ENCODE measurements around the gene HYAL2.
A peak's percentile ranks its signal among the peaks of the same experiment; 100 is the strongest.

HYAL2 gene

DNA sequence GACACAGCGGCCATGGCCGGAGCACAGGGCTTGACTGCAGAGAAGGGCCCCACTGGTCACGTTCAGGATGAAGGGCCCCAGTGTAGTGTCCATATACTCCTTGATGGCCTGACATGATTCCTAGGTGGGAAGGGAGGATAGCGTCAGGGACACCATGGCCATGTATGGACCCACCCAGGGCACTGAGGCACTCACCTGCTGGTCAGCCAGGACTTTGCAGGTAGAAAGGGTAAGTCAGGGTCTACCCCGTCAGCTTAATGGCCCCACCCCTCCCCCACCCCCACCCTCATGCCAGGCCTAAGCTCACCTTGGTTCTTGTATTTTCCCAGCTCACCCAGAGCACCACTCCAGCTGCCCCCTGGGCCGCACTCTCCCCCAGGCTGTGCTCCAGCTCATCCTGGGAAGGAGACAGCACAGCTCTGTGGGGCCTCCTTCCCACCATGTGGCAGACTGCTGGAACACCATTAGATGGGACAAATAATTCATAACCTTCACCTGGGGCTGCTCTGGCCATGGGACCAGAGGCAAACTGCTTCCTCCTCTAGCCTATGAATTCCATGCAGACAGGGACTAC lies 21.8 kb downstream of the HYAL2 start:
- no peak overlapping the region for H2AFZ ChIP-seq (ENCODE audit: low read length)
- H3K4me3 ChIP-seq (ENCODE audit: low read length in 2 of 2): no peak overlapping the region
- H3K14ac ChIP-seq (ENCODE audit: low read length): no peak overlapping the region
- no CpG with 5 or more reads among the region's 6 CpGs for WGBS, 2 donors (ENCODE audit: extremely low coverage in 2 of 2, insufficient read length in 2 of 2, insufficient replicate concordance in 1 of 2)
- H3K36me3 ChIP-seq (replicated peaks in 1 of 2; ENCODE audit: control insufficient read depth in 2 of 2, insufficient read depth in 2 of 2, low read length in 2 of 2): no peaks in the 10 kb centered on the region
- no peak overlapping the region for H3K4ac ChIP-seq (ENCODE audit: low read length)
- H2AK5ac ChIP-seq (ENCODE audit: low read depth, low read length): peak overlapping the region; percentile 40
- H4K91ac ChIP-seq (ENCODE audit: low read depth, low read length, poor library complexity): no peak overlapping the region
- H2BK5ac ChIP-seq (ENCODE audit: low read length): no peak overlapping the region
- H3K23ac ChIP-seq (ENCODE audit: low read depth, low read length, poor library complexity): no peak overlapping the region
- no peak overlapping the region for H4K8ac ChIP-seq (ENCODE audit: low read depth, low read length)
- no peaks in the 10 kb centered on the region for H3K79me1 ChIP-seq (ENCODE audit: low read depth, low read length)
- DNase-seq (ENCODE audit: low spot score): no peak
- no peak overlapping the region for H3K9ac ChIP-seq (ENCODE audit: low read depth, low read length, poor library complexity)
- no peak overlapping the region for H3K4me2 ChIP-seq (ENCODE audit: insufficient read depth, low read length, poor library complexity, severe bottlenecking)
- H3K27ac ChIP-seq (replicated peaks; ENCODE audit: low read length): no peak overlapping the region
- H2BK15ac ChIP-seq (ENCODE audit: low read length): no peak overlapping the region
- peak overlapping the region; percentile 0 for H3K18ac ChIP-seq (ENCODE audit: low read length)
- H2BK12ac ChIP-seq (ENCODE audit: low read length): no peak overlapping the region
- no peaks in the 10 kb centered on the region for H3K27me3 ChIP-seq (ENCODE audit: control insufficient read depth in 3 of 3, insufficient read depth in 3 of 3, low read depth in 1 of 3, low read length in 3 of 3)
- peaks cover 12 to 14% of the 10 kb centered on the region in 2 donors for H3K4me1 ChIP-seq (ENCODE audit: control insufficient read depth in 2 of 2, insufficient read depth in 1 of 2, low read depth in 1 of 2, low read length in 2 of 2)
- no peaks in the 10 kb centered on the region for H3K9me3 ChIP-seq (replicated peaks in 1 of 2; ENCODE audit: control insufficient read depth in 2 of 2, insufficient read depth in 1 of 2, low read depth in 1 of 2, low read length in 2 of 2)
- no peak overlapping the region for H2BK120ac ChIP-seq (ENCODE audit: low read depth, low read length)

DNA sequence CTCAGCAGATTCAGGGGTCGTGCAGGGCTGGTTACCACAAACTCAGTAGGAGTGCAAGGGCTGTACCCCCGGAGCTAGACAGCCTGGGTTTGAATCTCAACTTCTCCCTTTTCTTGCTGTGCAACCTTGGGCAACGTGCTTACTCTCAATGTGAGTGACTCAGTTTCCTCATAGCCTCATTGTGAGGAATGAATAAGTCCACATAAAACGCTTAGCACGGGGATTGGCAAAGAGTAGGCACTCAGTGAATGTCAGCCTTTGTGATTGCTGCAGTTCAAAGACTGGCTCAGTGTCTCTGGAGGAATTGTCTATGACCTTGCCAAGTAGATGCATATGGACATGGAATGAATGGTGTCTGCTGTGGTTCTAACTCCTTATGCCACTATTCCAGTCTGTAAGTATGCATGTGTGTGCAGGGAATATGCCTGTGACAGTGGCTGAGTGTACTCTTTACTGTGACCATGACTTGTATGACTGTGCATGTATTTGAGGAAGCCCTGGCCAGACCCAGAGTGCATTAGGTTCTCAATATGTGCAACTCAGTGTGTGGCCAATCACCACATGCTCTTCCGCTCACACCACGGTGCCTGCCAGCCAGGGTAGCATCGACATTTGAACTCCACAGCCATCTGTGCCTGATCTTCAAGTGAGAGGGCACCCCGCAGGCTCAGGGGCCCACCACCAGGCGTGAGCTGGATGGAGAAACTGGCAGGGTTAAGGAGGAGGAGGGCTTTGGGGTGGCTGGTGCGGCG lies 22.4 kb downstream of the HYAL2 start:
- Histone ChIP-seq H2AK5ac (ENCODE audit: low read depth, low read length) (peak overlapping the region; percentile 40), H2BK5ac (ENCODE audit: low read length) (no peak overlapping the region), H2AFZ (ENCODE audit: low read length) (peak overlapping the region; percentile 86), H3K18ac (ENCODE audit: low read length) (peak overlapping the region; percentile 0), H4K8ac (ENCODE audit: low read depth, low read length) (no peak overlapping the region), H3K4me1 (ENCODE audit: control insufficient read depth in 2 of 2, insufficient read depth in 1 of 2, low read depth in 1 of 2, low read length in 2 of 2) (peaks cover 12 to 14% of the 10 kb centered on the region in 2 donors), H3K4me2 (ENCODE audit: insufficient read depth, low read length, poor library complexity, severe bottlenecking) (peak overlapping the region; percentile 48), H3K4me3 (ENCODE audit: low read length in 2 of 2) (peak overlapping the region; percentile 70 to 82), H3K9ac (ENCODE audit: low read depth, low read length, poor library complexity) (no peak overlapping the region), H3K23ac (ENCODE audit: low read depth, low read length, poor library complexity) (no peak overlapping the region), H3K27ac (replicated peaks; ENCODE audit: low read length) (no peak overlapping the region), H2BK12ac (ENCODE audit: low read length) (no peak overlapping the region), H3K27me3 (ENCODE audit: control insufficient read depth in 3 of 3, insufficient read depth in 3 of 3, low read depth in 1 of 3, low read length in 3 of 3) (no peaks in the 10 kb centered on the region), H3K4ac (ENCODE audit: low read length) (no peak overlapping the region), H2BK15ac (ENCODE audit: low read length) (no peak overlapping the region), H2BK120ac (ENCODE audit: low read depth, low read length) (no peak overlapping the region), H3K79me1 (ENCODE audit: low read depth, low read length) (no peaks in the 10 kb centered on the region), H3K9me3 (replicated peaks in 1 of 2; ENCODE audit: control insufficient read depth in 2 of 2, insufficient read depth in 1 of 2, low read depth in 1 of 2, low read length in 2 of 2) (no peaks in the 10 kb centered on the region), H3K14ac (ENCODE audit: low read length) (no peak overlapping the region), H4K91ac (ENCODE audit: low read depth, low read length, poor library complexity) (no peak overlapping the region), H3K36me3 (replicated peaks in 1 of 2; ENCODE audit: control insufficient read depth in 2 of 2, insufficient read depth in 2 of 2, low read length in 2 of 2) (no peaks in the 10 kb centered on the region)
- DNase-seq (ENCODE audit: low spot score): no peak
- no CpG with 5 or more reads among the region's 12 CpGs for WGBS, 2 donors (ENCODE audit: extremely low coverage in 2 of 2, insufficient read length in 2 of 2, insufficient replicate concordance in 1 of 2)

DNA sequence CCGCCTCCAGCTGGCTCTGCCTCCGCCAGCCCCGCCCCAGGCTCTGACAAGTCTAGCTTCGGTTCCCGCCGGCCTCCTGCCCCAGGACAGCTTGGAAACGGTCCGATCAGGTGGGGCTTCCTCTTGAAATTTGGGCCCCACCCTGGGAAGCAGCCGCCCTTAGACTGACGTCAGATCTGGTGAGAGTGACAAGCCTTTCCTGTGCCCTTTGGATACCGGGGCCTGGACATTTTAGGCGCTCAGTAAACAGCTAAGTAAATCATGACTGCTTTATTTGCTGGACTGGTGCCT lies 23.0 kb downstream of the HYAL2 start:
- no peak for DNase-seq (ENCODE audit: low spot score)
- H2AK5ac ChIP-seq (ENCODE audit: low read depth, low read length): no peak overlapping the region

DNA sequence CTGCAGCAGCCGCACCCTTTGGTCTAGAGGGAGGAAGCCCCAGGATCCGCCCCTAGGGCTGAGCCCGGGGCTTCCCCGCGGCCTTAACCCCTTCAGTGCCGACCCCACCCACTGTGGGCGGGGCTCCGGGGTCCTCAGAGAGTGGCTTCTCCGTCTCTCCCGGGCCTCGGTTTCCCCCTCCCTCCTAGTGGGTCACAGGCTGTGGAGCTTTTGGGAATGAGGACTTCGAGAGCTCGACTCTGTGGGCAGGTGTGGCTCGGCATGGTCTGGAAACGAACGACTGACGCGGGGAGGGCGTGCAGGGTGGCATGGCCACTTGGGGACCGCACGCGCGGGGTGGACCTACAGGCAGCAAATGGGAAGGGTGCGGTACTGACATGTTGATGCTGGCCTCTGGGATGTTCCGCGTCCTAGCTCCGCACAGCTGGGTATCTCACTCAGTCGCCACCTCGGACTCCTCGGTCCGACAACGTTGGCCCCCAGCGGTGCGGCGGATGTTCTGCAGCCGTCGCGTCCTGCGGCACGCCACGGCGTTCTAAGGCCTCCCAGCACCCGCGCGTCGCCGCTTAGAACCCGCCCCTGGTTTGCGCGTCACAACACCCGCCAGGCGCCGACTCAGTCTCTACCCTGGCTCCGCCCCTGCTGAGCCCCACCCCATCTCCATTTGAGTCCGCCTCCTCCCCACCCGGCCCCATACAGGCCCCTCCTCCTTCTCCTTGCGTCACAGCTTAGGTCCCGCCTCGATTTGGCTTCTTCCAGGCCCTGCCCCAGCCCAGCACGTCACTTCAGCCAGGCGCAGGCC lies 23.5 kb downstream of the HYAL2 start, which contains the start of the genes HYAL3 and NAA80:
Gene HYAL3, minus strand, starts transcription at position 570 of the 802 bp plus-strand sequence. CDS start 3,803 bp downstream, outside the sequence.
Gene NAA80, minus strand, starts transcription at position 570 of the 802 bp plus-strand sequence. CDS start 1,942 bp downstream, outside the sequence.
- Histone ChIP-seq H3K4me2 (ENCODE audit: insufficient read depth, low read length, poor library complexity, severe bottlenecking) (peak within 1 kb of the TSS; percentile 100), H2AFZ (ENCODE audit: low read length) (peak within 1 kb of the TSS; percentile 91), H3K27me3 (ENCODE audit: control insufficient read depth in 3 of 3, insufficient read depth in 3 of 3, low read depth in 1 of 3, low read length in 3 of 3) (no peaks in the 10 kb centered on the region), H3K79me1 (ENCODE audit: low read depth, low read length) (no peaks in the 10 kb centered on the region), H4K8ac (ENCODE audit: low read depth, low read length) (no peak within 1 kb of the TSS), H3K4me3 (ENCODE audit: low read length in 2 of 2) (peak within 1 kb of the TSS; percentile 82 to 95), H3K4me1 (ENCODE audit: control insufficient read depth in 2 of 2, insufficient read depth in 1 of 2, low read depth in 1 of 2, low read length in 2 of 2) (peaks cover 12 to 14% of the 10 kb centered on the region in 2 donors), H3K9ac (ENCODE audit: low read depth, low read length, poor library complexity) (peak within 1 kb of the TSS; percentile 99), H3K23ac (ENCODE audit: low read depth, low read length, poor library complexity) (peak within 1 kb of the TSS; percentile 90), H3K4ac (ENCODE audit: low read length) (peak within 1 kb of the TSS; percentile 23), H2BK15ac (ENCODE audit: low read length) (peak within 1 kb of the TSS; percentile 75), H2BK120ac (ENCODE audit: low read depth, low read length) (no peak within 1 kb of the TSS), H3K14ac (ENCODE audit: low read length) (peak within 1 kb of the TSS; percentile 97), H3K27ac (replicated peaks; ENCODE audit: low read length) (peak within 1 kb of the TSS; percentile 31), H2AK5ac (ENCODE audit: low read depth, low read length) (peak within 1 kb of the TSS; percentile 92), H3K9me3 (replicated peaks in 1 of 2; ENCODE audit: control insufficient read depth in 2 of 2, insufficient read depth in 1 of 2, low read depth in 1 of 2, low read length in 2 of 2) (no peaks in the 10 kb centered on the region), H3K36me3 (replicated peaks in 1 of 2; ENCODE audit: control insufficient read depth in 2 of 2, insufficient read depth in 2 of 2, low read length in 2 of 2) (no peaks in the 10 kb centered on the region), H3K18ac (ENCODE audit: low read length) (peak within 1 kb of the TSS; percentile 95), H2BK5ac (ENCODE audit: low read length) (peak within 1 kb of the TSS; percentile 88), H4K91ac (ENCODE audit: low read depth, low read length, poor library complexity) (peak within 1 kb of the TSS; percentile 64), H2BK12ac (ENCODE audit: low read length) (peak within 1 kb of the TSS; percentile 87)
- WGBS, 2 donors (ENCODE audit: extremely low coverage in 2 of 2, insufficient read length in 2 of 2, insufficient replicate concordance in 1 of 2): no CpG with 5 or more reads among the region's 61 CpGs
- DNase-seq (ENCODE audit: low spot score): peak; percentile 99

More for the DNA sequence above, 23.0 kb downstream of the HYAL2 start:
- no peak overlapping the region for H3K18ac ChIP-seq (ENCODE audit: low read length)
- H3K4ac ChIP-seq (ENCODE audit: low read length): no peak overlapping the region
- no CpG with 5 or more reads among the region's 12 CpGs for WGBS, 2 donors (ENCODE audit: extremely low coverage in 2 of 2, insufficient read length in 2 of 2, insufficient replicate concordance in 1 of 2)
- peak overlapping the region; percentile 48 for H3K4me2 ChIP-seq (ENCODE audit: insufficient read depth, low read length, poor library complexity, severe bottlenecking)
- no peak overlapping the region for H3K14ac ChIP-seq (ENCODE audit: low read length)
- peak overlapping the region; percentile 86 for H2AFZ ChIP-seq (ENCODE audit: low read length)
- no peaks in the 10 kb centered on the region for H3K36me3 ChIP-seq (replicated peaks in 1 of 2; ENCODE audit: control insufficient read depth in 2 of 2, insufficient read depth in 2 of 2, low read length in 2 of 2)
- H3K23ac ChIP-seq (ENCODE audit: low read depth, low read length, poor library complexity): no peak overlapping the region
- H2BK15ac ChIP-seq (ENCODE audit: low read length): no peak overlapping the region
- no peak overlapping the region for H3K27ac ChIP-seq (replicated peaks; ENCODE audit: low read length)
- no peaks in the 10 kb centered on the region for H3K9me3 ChIP-seq (replicated peaks in 1 of 2; ENCODE audit: control insufficient read depth in 2 of 2, insufficient read depth in 1 of 2, low read depth in 1 of 2, low read length in 2 of 2)
- peaks cover 12 to 14% of the 10 kb centered on the region in 2 donors for H3K4me1 ChIP-seq (ENCODE audit: control insufficient read depth in 2 of 2, insufficient read depth in 1 of 2, low read depth in 1 of 2, low read length in 2 of 2)
- H4K91ac ChIP-seq (ENCODE audit: low read depth, low read length, poor library complexity): no peak overlapping the region
- no peak overlapping the region for H3K9ac ChIP-seq (ENCODE audit: low read depth, low read length, poor library complexity)
- H2BK12ac ChIP-seq (ENCODE audit: low read length): no peak overlapping the region
- no peak overlapping the region for H2BK120ac ChIP-seq (ENCODE audit: low read depth, low read length)
- peak overlapping the region; percentile 70 to 82 for H3K4me3 ChIP-seq (ENCODE audit: low read length in 2 of 2)
- H3K79me1 ChIP-seq (ENCODE audit: low read depth, low read length): no peaks in the 10 kb centered on the region
- no peak overlapping the region for H2BK5ac ChIP-seq (ENCODE audit: low read length)
- no peak overlapping the region for H4K8ac ChIP-seq (ENCODE audit: low read depth, low read length)
- no peaks in the 10 kb centered on the region for H3K27me3 ChIP-seq (ENCODE audit: control insufficient read depth in 3 of 3, insufficient read depth in 3 of 3, low read depth in 1 of 3, low read length in 3 of 3)
